HG03159 (cell line): ENCODE results near the gene SLC6A18.
"Not testable (repeated sequence)": the region's sequence is repeated elsewhere in the genome, so short reads cannot be mapped to it uniquely, and the experiment has no call there.

Experiments used
- ATAC-seq: cut with Tn5 transposase; IDR thresholded peaks from one replicate; pipeline ENCODE4 v1.9.1; 2021; ENCODE audit warnings: mild to moderate bottlenecking, moderate library complexity; ENCODE audit not compliant: unreplicated experiment

SLC6A18 gene

GRCh38 chr5:1249366-1250280, 24.4 kb downstream of the SLC6A18 start:
- no peak for ATAC-seq

- ATAC-seq: no peak
Measured at GRCh38 chr5:1251678-1252580, 26.7 kb downstream of the SLC6A18 start.

GRCh38 chr5:1252681-1253080, 27.5 kb downstream of the SLC6A18 start:
- no peak for ATAC-seq

- ATAC-seq: no peak
Measured at GRCh38 chr5:1253456-1254105, 28.4 kb downstream of the SLC6A18 start.

DNA sequence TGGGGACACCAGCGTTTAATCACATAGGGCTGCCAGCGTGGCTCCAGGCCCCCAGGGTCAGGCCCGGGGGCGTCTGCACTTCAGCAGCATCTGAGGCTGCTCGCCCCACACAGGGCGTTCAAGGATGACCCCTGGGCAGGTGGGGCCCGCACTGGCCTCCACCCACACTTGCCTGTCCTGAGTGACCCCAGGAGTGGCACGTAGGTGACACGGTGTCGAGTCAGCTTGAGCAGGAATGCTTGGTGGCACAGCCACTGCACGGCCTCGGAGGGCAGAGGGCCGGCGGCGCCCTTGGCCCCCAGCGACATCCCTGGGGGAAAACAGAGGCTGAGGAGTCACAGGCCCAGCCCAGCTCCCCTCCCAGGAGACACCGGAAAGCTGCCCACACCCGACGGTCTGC, 29.0 kb downstream of the SLC6A18 start:
- ATAC-seq: no peak

GRCh38 chr5:1255081-1255561, 29.9 kb downstream of the SLC6A18 start:
- no peak for ATAC-seq

DNA sequence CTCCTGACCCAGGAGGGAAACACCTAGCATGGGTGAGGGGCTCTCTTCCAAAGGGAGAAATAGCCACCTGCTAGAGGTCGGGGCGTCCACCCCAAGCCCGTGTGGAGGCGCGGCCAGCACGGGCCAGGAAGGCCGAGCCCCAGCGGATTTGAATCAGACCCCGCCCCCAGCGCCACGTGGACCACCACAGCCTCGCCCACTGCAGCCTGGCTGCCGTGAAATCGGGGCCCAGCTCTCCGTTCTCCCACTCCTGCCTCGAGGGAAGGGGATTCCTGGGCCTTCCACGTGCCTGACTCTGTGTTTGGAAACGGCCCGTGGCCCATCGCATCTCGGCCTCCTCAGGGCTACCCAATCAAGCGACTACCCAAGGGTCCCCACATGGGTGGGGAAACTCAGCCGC, 31.6 kb downstream of the SLC6A18 start:
- ATAC-seq: no peak

- ATAC-seq: no peak
Measured at GRCh38 chr5:1257363-1257762, 32.2 kb downstream of the SLC6A18 start.

GRCh38 chr5:1257841-1258240, 32.7 kb downstream of the SLC6A18 start:
- no peak for ATAC-seq

GRCh38 chr5:1259806-1260480, 34.8 kb downstream of the SLC6A18 start:
- no peak for ATAC-seq

- ATAC-seq: no peak
Measured at GRCh38 chr5:1261643-1262042, 36.5 kb downstream of the SLC6A18 start.

- ATAC-seq: no peak
Measured at GRCh38 chr5:1262381-1262780, 37.2 kb downstream of the SLC6A18 start.

- ATAC-seq: no peak
Measured at GRCh38 chr5:1264211-1264610, 39.0 kb downstream of the SLC6A18 start.

DNA sequence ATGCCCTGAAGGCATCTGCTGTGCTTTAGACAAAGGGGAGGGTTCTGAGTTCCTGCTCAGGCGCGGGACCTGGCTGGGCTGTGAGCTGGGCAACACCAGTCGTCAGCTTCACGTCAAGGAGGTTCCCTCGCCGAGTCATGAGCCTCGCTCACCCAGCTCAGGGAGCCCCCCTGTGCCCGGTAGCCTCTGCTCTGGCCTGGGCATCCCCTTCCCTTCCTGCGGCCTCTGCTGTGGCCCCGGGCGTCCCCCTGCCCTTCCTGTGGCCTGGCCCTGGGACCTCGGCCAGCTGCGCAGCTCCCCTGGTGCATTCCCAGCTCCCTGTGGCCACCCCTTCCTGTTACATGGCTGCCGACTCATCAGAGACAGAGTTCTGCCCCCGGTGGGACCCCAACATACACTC, 39.8 kb downstream of the SLC6A18 start:
- no peak for ATAC-seq

GRCh38 chr5:1265461-1266455, 40.6 kb downstream of the SLC6A18 start:
- ATAC-seq: no peak

- ATAC-seq: no peak
Measured at GRCh38 chr5:1266791-1267190, 41.6 kb downstream of the SLC6A18 start.

DNA sequence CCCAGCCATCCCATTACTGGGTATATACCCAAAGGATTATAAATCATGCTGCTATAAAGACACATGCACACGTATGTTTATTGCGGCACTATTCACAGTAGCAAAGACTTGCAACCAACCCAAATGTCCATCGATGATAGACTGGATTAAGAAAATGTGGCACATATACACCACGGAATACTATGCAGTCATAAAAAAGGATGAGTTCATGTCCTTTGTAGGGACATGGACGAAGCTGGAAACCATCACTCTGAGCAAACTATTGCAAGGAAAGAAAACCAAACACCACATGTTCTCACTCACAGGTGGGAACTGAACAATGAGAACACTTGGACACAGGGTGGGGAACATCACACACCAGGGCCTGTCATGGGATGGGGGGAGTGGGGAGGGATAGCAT, 42.3 kb downstream of the SLC6A18 start:
- not testable (repeated sequence) for ATAC-seq

GRCh38 chr5:1268056-1268455, 42.9 kb downstream of the SLC6A18 start:
- no peak for ATAC-seq

DNA sequence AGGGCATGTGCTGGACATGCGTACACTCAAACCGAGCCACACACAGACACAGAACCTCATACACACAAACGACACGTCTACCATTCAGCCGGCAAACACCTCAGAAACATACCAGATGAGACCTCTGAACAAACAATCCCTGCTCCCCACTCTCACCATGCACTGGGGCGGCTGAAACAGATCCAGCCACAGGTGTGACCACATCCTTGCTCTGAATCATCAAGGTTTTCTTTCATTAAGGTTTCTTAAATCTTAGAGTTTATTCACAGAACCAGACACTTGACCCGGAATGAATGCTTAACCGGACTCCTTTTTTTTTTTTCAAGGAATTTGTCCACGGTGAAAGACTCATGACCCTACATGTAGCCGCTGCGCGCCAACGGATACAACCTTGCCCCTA, 43.5 kb downstream of the SLC6A18 start:
- ATAC-seq: no peak
